Measurements from ENCODE around the gene CHEK1.

The CHEK1 gene

GRCh38 chr11:125675196-125675595 is 50.2 kb downstream of the CHEK1 start:
- FAIRE-seq (no peak), DNase-seq (ENCODE audit: insufficient read length, low spot score) (no peak)
- TF ChIP-seq CTCF (IDR thresholded peaks at IDR 0.05; ENCODE audit: insufficient read depth, missing control alignments), result no peak

GRCh38 chr11:125679397-125679796 is 54.4 kb downstream of the CHEK1 start:
- TF ChIP-seq CTCF (IDR thresholded peaks at IDR 0.05; ENCODE audit: insufficient read depth, missing control alignments), result peak; percentile 33
- no peak for DNase-seq (ENCODE audit: insufficient read length, low spot score)
- FAIRE-seq, result no peak

- FAIRE-seq (no peak), DNase-seq (ENCODE audit: insufficient read length, low spot score) (no peak)
- no peak for TF ChIP-seq CTCF (IDR thresholded peaks at IDR 0.05; ENCODE audit: insufficient read depth, missing control alignments)
Measured at GRCh38 chr11:125679837-125680236, 54.9 kb downstream of the CHEK1 start.

- FAIRE-seq, result no peak
- no peak for DNase-seq (ENCODE audit: insufficient read length, low spot score)
- TF ChIP-seq CTCF (IDR thresholded peaks at IDR 0.05; ENCODE audit: insufficient read depth, missing control alignments), result no peak
Measured at GRCh38 chr11:125680747-125681146, 55.8 kb downstream of the CHEK1 start, which contains the start of gene ACRV1. ACRV1 (minus strand) TSS chr11:125680847; CDS start chr11:125680780, 67 bp downstream.

- DNase-seq (ENCODE audit: insufficient read length, low spot score), result no peak
- FAIRE-seq, result peak; percentile 25
- no peak for TF ChIP-seq CTCF (IDR thresholded peaks at IDR 0.05; ENCODE audit: insufficient read depth, missing control alignments)
Measured at GRCh38 chr11:125685228-125685627, 60.3 kb downstream of the CHEK1 start.

- FAIRE-seq (no peak), DNase-seq (ENCODE audit: insufficient read length, low spot score) (no peak)
- TF ChIP-seq CTCF (IDR thresholded peaks at IDR 0.05; ENCODE audit: insufficient read depth, missing control alignments), result no peak
Measured at GRCh38 chr11:125688066-125688465, 63.1 kb downstream of the CHEK1 start.

- FAIRE-seq (no peak), DNase-seq (ENCODE audit: insufficient read length, low spot score) (no peak)
- TF ChIP-seq CTCF (IDR thresholded peaks at IDR 0.05; ENCODE audit: insufficient read depth, missing control alignments), result no peak
Measured at GRCh38 chr11:125688632-125689031, 63.7 kb downstream of the CHEK1 start.
